Esophagus squamous epithelium (tissue), 4 donors: ENCODE results near the gene PLCD1.

Source experiments
- CTCF ChIP-seq, 6 experiments: fragments of 450-650 bp in 4 of 6; fragments of 200-600 bp in 2 of 6; sonication (generic) in 2 of 6; IDR thresholded peaks; one replicate each; pipeline ENCODE4 v1.5.1; 2016 to 2019; ENCODE audit warnings: antibody characterized with exemption in 6 of 6, mild to moderate bottlenecking in 4 of 6, moderate library complexity in 4 of 6
- POLR2A ChIP-seq, 4 donors: fragments of 450-650 bp; IDR thresholded peaks; one replicate each; pipeline ENCODE4 v1.6.1; 2017; ENCODE audit warnings: antibody characterized with exemption in 4 of 4, mild to moderate bottlenecking in 4 of 4, moderate library complexity in 3 of 4

GRCh38 chr3:38008971-38009580 is 20.4 kb downstream of the PLCD1 start:
- TF ChIP-seq CTCF (IDR thresholded peaks at IDR 0.05) (no peak), POLR2A (IDR thresholded peaks at IDR 0.05) (no peak)
